Stimulated activated CD4-positive, alpha-beta T cell treated with anti-CD3 and anti-CD28 coated beads, Interleukin-12 subunit alpha, Interleukin-12 subunit beta, amount 100 ng/mL, for 48 hours (primary cell): Measurements from ENCODE around the gene ZNF281.
"Not testable (repeated sequence)": the region's sequence is repeated elsewhere in the genome, so short reads cannot be mapped to it uniquely, and the experiment has no call there.

Source experiments
- DNase-seq, 3 donors: peaks; one replicate each; pipeline ENCODE4 v3.0.0-alpha.2; 2020; ENCODE audit warnings: low read depth in 2 of 3, low spot score in 1 of 3

The ZNF281 gene, protein sequence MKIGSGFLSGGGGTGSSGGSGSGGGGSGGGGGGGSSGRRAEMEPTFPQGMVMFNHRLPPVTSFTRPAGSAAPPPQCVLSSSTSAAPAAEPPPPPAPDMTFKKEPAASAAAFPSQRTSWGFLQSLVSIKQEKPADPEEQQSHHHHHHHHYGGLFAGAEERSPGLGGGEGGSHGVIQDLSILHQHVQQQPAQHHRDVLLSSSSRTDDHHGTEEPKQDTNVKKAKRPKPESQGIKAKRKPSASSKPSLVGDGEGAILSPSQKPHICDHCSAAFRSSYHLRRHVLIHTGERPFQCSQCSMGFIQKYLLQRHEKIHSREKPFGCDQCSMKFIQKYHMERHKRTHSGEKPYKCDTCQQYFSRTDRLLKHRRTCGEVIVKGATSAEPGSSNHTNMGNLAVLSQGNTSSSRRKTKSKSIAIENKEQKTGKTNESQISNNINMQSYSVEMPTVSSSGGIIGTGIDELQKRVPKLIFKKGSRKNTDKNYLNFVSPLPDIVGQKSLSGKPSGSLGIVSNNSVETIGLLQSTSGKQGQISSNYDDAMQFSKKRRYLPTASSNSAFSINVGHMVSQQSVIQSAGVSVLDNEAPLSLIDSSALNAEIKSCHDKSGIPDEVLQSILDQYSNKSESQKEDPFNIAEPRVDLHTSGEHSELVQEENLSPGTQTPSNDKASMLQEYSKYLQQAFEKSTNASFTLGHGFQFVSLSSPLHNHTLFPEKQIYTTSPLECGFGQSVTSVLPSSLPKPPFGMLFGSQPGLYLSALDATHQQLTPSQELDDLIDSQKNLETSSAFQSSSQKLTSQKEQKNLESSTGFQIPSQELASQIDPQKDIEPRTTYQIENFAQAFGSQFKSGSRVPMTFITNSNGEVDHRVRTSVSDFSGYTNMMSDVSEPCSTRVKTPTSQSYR

DNA sequence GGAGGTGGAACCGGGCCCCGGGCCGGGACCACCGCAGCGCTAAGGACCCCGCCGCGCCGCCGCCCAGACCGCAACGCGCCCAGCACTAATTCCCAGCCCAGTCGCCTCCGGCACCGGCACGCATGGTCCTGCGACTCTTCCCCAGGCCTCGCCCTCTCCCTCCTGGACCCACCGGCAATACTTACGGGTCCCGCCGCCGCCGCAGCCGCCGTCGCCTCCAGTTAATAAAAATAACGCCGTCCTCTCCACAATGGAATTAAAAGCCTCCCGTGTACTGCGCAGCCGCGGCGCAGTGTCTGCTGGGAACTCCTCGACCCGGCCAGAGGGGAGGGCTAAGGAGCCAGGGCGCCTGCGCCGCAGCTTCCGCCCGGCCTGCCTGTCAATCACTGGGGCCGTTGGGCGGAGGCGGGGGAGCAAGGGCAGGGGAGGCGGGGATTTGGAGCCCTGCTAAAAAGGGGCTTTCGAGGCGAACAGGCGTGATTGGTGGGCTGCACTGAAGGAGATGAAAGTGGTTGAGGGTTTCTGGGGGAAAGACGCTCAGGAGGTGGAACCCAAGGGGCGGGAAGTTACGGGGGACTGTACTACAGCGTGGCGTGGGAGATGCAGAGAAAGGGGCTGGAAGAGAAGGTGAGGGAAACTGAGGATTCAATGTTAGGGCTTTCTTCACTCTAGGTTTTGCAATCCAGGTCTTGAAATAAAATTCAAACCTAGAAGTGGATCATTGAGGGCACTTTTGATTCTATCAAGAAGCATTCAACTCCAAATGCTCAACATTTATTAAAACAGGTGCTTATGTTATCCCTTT is at the start of gene ZNF281:
ZNF281 (minus strand) TSS at position 276 of the 805 bp plus-strand sequence. CDS start 331 bp downstream, outside the sequence.
- DNase-seq, result peak; percentile 84 to 92 (median 90)

DNA sequence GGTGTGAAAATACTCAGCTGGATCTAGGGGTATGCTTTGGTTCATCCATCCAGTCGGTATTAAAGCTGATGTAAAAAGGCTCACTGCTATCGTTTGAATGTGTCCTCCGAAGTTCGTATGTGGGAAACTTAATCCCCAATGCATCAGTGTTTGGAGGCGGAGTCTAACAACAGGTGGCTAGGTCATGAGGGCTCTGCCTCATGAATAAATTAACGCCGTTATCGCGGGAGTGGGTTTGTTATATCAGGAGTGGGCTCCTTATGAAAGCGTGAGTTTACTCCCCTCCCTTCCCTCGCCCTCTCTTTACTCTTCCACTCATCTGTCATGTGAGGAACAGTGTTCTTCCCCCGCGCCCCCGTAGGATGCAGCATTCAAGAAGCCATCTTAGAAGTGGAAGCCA is 48.9 kb upstream of the ZNF281 start:
- DNase-seq, result no peak

DNA sequence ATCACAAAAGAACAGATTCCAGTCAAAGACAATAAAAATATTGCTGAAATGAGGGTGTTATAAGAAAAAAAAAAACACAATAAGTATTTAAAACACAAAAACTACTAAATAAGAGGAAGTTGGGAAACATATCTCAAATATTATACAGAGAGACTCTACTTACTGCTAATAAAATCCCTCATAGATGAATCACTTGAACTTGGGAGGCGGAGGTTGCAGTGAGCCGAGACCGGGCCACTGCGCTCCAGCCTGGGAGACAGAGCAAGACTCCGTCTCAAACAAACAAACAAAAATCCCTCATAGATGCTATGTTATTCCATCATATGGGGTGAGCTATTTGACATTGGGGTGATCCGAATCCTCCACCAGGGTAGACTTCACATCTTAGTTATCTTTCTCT is 48.0 kb upstream of the ZNF281 start:
- no peak for DNase-seq

DNA sequence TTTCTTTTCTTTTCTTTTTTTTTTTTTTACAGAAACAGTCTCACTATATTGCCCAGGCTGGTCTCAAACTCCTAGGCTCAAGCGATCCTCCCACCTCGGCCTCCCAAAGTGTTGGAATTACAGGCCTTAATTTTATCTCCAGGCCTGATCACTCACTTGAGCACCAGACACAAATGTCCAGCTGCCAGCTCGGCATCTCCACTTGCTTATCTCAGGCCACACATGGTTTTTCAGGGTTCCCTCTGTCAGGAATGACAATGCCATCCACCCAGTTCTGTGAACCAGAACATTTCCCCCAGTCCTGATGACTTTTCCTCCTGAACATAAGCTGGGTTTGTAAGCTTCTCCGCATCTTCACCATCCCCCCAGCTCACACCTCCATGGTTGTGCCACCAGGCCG is 44.6 kb upstream of the ZNF281 start:
- no peak for DNase-seq

DNA sequence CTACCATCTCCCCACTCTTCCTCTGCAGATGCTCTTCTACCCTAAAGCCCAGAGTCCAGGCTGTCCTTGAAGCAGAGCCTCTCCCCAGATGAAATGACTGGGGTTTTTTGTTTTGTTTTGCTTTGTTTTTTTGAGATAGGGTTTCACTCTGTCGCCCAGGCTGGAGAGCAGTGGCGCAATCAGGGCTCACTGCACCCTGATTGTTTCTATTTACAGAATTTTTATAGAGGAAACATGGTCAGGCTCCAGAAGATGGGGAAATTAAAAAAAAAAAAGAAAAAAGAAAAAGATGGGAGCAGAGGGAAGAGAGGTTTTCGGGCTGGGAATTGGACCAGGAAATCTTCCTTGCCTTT is 43.7 kb upstream of the ZNF281 start:
- DNase-seq, result no peak

DNA sequence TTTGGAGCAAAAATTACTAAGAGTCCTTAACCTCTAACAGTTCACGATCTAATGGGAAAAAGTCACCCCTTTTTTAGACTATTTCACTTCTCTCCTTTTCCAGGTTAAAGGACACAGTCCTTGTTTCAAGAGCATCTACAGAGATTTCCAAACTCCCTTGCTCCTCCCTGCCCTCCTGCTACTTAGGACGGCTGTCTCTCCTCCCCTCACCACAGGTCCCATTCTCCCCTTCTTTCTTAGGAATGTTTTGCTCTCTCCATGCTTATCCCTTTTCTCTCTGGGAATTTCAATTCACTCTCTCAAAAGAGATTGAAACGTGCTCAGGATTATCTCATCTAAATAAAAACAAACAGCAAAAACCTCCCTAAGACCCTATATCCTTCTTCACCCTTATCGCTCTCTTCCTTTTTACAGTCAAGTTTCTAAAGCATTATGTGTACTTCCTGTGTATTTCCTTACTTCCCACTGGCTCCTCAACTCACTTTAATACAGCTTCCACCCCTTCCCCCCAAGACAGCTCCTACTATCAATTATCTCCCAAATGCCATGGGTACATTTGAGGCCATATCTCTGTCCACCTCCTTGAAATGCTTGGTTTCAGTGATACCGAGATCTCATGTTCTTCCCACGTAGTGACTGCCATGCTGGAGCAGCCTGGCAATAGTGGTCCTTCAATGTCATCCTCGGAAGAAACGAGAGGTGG is 43.2 kb upstream of the ZNF281 start:
- DNase-seq, result no peak

DNA sequence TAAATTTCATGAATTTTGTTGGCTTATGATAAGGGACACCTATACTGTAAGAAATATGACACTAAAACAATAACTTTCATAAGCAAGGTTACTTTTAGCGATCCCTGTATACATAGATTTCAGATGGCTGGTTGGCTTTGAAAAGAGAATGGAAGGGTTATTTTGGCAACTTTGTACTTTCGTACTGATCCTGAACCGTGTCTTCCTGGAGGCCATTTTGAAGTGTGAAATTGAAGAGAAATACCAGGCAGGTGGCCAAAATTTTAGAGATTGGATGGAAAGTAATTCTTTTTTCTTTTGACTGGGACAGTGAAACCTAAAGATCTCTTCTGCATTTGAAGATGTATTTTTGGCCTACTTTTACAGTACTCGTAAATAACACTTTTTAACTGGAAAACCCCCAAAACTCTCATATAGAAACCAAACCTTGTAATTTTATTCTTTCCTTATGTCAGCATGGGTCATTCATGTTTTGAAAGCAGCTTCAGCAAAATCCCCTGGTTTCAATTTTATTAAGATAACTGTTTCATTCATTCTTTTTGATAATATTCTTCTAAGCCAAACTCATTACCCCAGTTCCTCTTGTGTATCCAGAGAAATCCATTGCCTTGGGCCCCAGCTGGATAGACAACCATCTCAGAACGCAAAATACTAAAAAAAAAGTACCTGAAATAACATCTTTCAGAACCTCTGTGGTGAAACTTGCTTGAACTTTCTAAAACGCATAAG is 38.4 kb upstream of the ZNF281 start:
- DNase-seq, result no peak

DNA sequence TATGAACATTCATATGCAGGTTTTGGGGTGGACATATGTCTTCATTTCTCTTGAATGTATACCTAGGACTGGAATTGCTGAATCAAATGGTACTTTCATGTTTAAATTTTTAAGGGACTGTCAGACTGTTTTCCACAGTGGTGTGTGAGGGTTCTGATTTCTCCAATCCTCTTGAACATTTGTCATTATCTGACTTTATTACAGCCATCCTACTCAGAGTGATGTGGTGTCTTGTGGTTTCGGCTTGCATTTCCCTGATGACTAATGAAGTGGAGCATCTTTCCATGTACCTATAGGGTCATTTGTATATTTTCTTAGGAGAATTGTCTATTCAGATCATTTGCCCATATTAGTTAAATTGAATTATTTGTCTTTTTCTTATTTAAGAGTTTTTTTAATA is 35.4 kb upstream of the ZNF281 start:
- DNase-seq, result no peak

DNA sequence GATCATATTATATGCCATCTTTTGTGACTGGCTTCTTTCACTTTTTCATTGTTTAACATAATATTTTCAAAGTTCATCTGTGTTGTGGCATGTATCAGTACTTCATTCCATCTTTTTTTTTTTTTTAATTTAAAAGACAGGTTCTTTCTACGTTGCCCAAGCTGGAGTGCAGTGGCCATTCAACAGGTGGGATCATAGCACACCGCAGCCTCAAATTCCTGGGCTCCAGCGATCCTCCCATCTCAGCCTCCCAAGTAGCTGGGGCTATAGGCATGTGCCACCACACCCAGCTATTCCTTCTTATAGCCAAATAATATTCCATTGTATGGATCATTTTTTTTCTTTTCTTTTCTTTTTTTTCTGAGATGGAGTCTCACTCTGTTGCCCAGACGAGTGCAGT is 34.6 kb upstream of the ZNF281 start:
- no peak for DNase-seq

DNA sequence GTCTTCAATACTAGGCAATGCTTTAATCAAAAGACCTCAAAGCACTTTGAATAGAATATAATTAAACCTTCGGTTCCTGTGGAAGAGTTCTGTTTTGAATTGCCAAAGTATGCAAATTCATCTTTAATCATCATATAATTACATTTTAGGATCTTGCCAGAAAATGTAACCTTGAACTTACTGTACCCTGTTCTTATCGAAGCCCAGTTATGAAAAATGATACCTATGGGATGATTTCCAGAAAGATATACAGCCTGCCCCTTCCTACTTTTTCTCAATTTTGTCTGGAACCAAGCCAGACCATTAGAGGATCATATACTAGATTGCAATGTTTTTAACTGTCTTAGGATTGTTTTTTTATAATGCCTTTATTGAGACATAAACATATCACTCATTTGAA is 34.0 kb upstream of the ZNF281 start:
- no peak for DNase-seq

DNA sequence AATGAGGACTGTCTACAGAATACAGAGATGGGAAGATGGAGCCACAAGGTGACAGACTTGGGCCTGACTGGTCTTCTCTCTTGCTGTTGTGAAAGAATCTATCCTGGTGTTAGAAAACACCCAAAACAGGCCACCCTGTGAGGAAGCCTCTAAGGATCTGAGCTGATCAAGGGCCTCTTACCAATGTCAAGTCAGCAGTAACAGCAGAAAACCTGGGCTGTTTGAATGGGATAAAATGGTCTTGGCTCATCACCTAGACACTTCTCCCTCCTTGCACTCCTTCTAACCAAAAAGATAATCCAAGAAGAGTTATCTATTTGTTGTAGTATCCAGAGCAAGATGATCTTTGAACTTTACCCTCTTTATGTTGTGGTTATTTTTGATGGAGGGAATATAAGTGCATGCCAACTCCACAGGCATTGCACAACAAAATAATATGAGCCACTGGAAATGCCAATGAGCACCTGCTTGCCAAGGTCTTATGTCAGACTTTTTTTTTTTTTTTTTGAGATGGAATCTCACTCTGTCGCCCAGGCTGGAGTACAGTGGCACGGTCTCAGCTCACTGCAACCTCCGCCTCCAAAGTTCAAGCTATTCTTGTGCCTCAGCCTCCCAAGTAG is 32.8 kb upstream of the ZNF281 start:
- no peak for DNase-seq

DNA sequence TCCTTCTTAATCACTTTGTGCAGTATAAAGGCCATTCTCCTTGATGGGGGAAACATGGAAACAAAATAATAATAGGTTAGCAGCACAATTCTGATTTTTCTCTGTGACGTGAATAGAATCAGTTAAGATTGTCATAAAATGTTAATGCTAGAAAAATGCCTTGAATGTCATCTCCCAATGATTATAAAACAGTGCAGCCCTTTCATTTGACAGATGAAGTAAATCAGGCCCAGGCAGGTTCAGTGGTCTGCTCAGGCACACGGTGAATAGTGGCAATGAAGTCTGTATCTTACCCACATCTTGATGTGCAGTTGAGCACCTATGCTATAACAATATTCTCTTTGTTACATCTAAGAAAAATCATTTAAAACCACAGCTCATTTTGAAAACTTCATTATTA is 32.2 kb upstream of the ZNF281 start:
- DNase-seq, result no peak

DNA sequence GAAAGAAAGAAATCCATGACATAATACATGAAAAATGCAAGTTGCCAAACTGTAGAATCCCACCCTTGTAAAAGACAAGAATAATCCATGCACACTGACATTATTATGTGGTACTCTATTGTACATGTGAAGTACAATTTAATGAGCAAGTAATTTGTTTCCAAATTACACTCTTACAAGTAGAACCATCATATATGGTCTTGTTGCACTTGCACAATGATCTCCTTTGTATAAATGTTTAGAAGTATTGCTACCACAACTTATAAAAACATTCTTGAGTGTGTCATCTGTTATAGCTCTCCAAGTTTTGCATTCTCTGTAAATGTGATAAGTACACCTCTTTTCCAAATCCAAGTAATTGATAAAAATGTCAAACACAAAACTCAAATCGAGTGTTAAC is 29.1 kb upstream of the ZNF281 start:
- DNase-seq, result no peak

DNA sequence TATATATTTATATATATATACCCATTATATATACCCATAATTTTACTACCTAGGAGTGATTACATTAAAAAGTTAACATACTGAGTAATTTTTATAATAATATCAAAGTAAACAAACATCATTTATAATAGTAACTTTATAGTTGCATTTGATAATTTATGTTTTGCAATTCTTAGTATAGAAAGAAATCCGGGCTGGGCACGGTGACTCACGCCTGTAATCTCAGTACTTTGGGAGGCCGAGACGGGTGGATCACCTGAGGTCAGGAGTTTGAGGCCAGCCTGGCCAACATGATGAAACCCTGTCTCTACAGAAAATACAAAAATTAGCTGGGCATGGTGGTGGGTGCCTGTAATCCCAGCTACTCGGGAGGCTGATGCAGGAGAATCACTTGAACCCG is 28.6 kb upstream of the ZNF281 start:
- DNase-seq, result not testable (repeated sequence)

DNA sequence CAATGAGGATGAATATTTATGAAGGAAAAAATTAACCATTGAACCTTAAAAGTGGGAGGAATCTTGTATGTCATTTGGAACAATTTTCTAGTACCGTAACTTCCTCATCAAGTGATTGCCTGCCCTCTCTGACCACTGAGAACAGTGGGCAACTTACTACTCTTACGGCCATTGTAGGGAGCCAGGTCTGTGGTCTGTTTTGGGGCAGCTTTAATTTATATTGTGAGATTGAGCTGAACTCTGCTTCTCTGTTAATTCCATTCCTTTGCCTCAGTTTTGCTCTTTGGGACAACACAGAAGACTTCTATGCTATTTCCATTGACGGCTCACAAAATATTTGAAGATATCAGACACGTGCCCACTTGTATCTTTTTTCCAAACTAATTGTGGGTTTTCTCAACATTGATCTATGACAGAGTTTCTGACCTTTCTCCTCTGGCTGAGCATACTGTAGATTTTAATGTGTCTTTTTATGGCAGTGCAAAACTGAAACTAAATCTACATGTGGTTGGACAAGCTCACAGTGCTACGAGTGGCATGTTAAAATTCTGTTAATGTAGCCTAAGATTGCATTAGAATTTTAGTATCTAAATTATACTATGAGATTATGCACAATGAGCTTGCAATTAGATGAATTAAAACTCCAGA is 27.8 kb upstream of the ZNF281 start:
- DNase-seq, result no peak

DNA sequence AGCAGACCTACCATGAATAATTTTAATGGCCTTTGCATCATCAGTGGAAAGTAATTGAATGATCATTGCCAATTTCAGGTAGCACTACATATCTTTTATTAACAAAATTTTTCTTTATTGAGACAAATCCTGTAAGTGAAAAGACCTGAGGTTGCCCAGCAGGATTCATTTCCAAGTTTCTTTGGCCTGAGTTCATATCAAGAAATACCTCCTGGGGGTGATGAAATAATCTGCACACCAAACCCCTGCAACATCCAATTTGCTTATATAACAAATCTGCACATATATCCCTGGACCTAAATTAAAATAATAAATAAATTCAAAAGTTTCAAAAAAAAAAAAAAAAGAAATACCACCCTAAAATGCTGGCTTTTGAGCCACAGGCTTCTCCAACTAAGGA is 27.3 kb upstream of the ZNF281 start:
- no peak for DNase-seq

DNA sequence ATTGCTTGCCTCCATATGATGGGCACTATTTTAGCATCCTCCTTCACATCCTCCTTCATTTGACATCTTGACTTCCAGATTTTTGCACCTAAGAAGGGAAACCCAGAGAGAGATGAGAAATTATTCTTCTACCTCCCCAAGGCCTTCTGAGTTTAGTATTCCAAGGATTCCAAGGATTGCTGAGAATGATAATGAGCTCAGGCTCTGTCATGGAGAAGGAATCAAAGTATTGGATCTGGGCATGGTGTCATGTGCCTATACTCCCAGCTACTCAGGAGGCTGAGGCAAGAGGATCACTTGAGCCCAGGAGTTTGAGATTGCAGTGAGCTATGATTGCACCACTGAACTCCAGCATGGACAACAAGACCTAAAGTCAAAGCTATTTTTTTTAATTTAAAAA is 26.6 kb upstream of the ZNF281 start:
- DNase-seq, result no peak

DNA sequence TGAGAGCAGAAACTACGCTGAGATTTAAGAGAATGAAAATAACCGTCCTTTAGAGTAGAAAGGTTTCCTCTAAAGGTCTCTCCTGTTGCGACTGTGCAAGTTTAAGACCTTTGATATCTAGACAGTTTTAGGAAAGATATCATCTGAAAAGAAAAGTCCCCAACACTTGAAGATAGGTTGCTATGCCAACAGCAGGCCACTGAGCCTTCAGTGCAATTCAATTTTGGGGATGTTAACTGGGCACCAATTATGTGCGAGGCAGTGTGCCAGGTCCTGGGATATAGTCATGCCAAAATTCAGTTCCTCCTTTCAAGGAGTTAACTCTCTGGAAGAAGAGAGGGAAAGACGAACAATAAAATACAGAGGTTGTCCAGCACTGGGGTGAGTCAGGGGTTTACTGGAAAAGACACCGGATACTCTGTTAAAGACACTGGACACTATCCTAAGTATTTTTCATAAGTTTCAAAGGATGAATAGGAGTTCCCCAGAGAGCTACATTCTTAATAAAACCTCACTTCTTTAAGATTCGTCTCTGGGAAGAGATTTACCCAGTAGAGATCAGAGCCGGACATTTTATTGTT is 25.5 kb upstream of the ZNF281 start:
- no peak for DNase-seq

DNA sequence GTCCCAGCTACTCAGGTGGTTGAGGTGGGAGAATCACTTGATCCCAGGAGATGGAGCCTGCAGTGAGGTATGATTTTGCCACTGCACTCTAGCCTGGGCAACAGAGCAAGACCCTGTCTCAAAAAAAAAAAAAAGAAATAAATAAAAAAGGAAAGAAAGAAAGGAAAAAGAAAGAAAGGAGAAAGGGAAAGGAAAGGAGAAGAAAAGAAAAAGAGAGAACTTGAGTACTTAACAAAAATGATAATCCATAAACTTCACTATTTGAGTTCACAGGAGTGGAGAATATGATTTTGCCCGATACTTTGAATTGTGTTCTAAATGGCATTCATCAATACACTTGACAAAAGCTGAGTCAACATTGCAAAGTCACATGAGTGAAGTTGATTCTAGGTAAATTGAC is 23.8 kb upstream of the ZNF281 start:
- DNase-seq, result no peak
